Measurements from ENCODE around the gene USP35. TPM values are rescaled to one million over a fixed set of nuclear protein-coding genes. Genes with fewer than 3 reads are reported as not detected.

The USP35 gene
- total and polyA plus RNA-seq, 2 donors (not counting 1 experiment from before 2014, with no cell fraction given), result 4.8 to 6.0 TPM

- ATAC-seq (ENCODE audit: low read depth), result no peak
- Histone ChIP-seq H3K4me2 (replicated peaks; ENCODE audit: low read depth, low read length, poor library complexity, severe bottlenecking) (no peak overlapping the region), H3K27me3 (replicated peaks in 1 of 4; ENCODE audit: control extremely low read depth in 1 of 4, control insufficient read depth in 3 of 4, insufficient read depth in 4 of 4, low read length in 3 of 4) (no peaks in the 10 kb centered on the region), H3K4me3 (ENCODE audit: control extremely low read depth in 1 of 5, extremely low read depth in 1 of 5, insufficient read depth in 1 of 5, low read depth in 2 of 5, low read length in 4 of 5) (no peak overlapping the region), H3K36me3 (replicated peaks in 1 of 2; ENCODE audit: control extremely low read depth in 1 of 2, control insufficient read depth in 1 of 2, extremely low read depth in 1 of 2, insufficient read depth in 2 of 2, low read length in 1 of 2) (no peaks in the 10 kb centered on the region), H3K9me3 (ENCODE audit: control extremely low read depth in 1 of 3, control insufficient read depth in 2 of 3, insufficient read depth in 1 of 3, low read length in 2 of 3) (no peaks in the 10 kb centered on the region), H3K4me1 (ENCODE audit: control insufficient read depth in 2 of 2, insufficient read depth in 2 of 2, low read length in 2 of 2) (no peaks in the 10 kb centered on the region), H2AFZ (ENCODE audit: insufficient read depth, low read depth, low read length, poor library complexity, severe bottlenecking) (no peak overlapping the region), H3K27ac (ENCODE audit: low read length in 2 of 2) (no peak overlapping the region), H4K20me1 (ENCODE audit: control insufficient read depth, insufficient read depth, low read length, poor library complexity, severe bottlenecking) (no peaks in the 10 kb centered on the region), H3K79me2 (ENCODE audit: control insufficient read depth, insufficient read depth, low read length) (no peaks in the 10 kb centered on the region), H3K9ac (ENCODE audit: low read length) (no peak overlapping the region)
- CTCF ChIA-PET, result interaction anchor here (1.5 kb wide), 1 partner anchor 414 kb away, joined by 5 read pairs; no protein-coding TSS in a partner anchor
- intact Hi-C loops (cut with micrococcal nuclease), result no loop called here
- H3K4me1 Mint-ChIP-seq, result peaks cover 2% of the 10 kb centered on the region
- 100% methylated on average over 4 of the region's 4 CpGs for WGBS (ENCODE audit: insufficient coverage)
- no peak overlapping the region for H3K27ac Mint-ChIP-seq
- H3K27me3 Mint-ChIP-seq, result no peaks in the 10 kb centered on the region
- H3K4me3 Mint-ChIP-seq, result no peak overlapping the region
- no peaks in the 10 kb centered on the region for H3K9me3 Mint-ChIP-seq (ENCODE audit: insufficient read depth)
- DNase-seq, result no peak
- TF ChIP-seq, protein P1, sequence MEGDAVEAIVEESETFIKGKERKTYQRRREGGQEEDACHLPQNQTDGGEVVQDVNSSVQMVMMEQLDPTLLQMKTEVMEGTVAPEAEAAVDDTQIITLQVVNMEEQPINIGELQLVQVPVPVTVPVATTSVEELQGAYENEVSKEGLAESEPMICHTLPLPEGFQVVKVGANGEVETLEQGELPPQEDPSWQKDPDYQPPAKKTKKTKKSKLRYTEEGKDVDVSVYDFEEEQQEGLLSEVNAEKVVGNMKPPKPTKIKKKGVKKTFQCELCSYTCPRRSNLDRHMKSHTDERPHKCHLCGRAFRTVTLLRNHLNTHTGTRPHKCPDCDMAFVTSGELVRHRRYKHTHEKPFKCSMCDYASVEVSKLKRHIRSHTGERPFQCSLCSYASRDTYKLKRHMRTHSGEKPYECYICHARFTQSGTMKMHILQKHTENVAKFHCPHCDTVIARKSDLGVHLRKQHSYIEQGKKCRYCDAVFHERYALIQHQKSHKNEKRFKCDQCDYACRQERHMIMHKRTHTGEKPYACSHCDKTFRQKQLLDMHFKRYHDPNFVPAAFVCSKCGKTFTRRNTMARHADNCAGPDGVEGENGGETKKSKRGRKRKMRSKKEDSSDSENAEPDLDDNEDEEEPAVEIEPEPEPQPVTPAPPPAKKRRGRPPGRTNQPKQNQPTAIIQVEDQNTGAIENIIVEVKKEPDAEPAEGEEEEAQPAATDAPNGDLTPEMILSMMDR (IDR thresholded peaks at IDR 0.05), result no peak
- no peak for TF ChIP-seq EZH2 (IDR thresholded peaks at IDR 0.05; ENCODE audit: borderline replicate concordance, insufficient read depth, low read depth, low read length, poor library complexity, severe bottlenecking)
- POLR2A ChIA-PET, result no interaction called here
These were observed 38.4 kb upstream of the USP35 start for GRCh38 chr11:78150346-78150745.

GRCh38 chr11:78150754-78151153, 38.0 kb upstream of the USP35 start:
- Mint-ChIP-seq H3K4me3 (no peak overlapping the region), H3K4me1 (peaks cover 2% of the 10 kb centered on the region), H3K27ac (no peak overlapping the region), H3K27me3 (no peaks in the 10 kb centered on the region), H3K9me3 (ENCODE audit: insufficient read depth) (no peaks in the 10 kb centered on the region)
- Histone ChIP-seq H3K27me3 (replicated peaks in 1 of 4; ENCODE audit: control extremely low read depth in 1 of 4, control insufficient read depth in 3 of 4, insufficient read depth in 4 of 4, low read length in 3 of 4) (no peaks in the 10 kb centered on the region), H3K79me2 (ENCODE audit: control insufficient read depth, insufficient read depth, low read length) (no peaks in the 10 kb centered on the region), H3K4me3 (ENCODE audit: control extremely low read depth in 1 of 5, extremely low read depth in 1 of 5, insufficient read depth in 1 of 5, low read depth in 2 of 5, low read length in 4 of 5) (no peak overlapping the region), H3K9ac (ENCODE audit: low read length) (no peak overlapping the region), H3K36me3 (replicated peaks in 1 of 2; ENCODE audit: control extremely low read depth in 1 of 2, control insufficient read depth in 1 of 2, extremely low read depth in 1 of 2, insufficient read depth in 2 of 2, low read length in 1 of 2) (no peaks in the 10 kb centered on the region), H3K4me2 (replicated peaks; ENCODE audit: low read depth, low read length, poor library complexity, severe bottlenecking) (no peak overlapping the region), H4K20me1 (ENCODE audit: control insufficient read depth, insufficient read depth, low read length, poor library complexity, severe bottlenecking) (no peaks in the 10 kb centered on the region), H3K9me3 (ENCODE audit: control extremely low read depth in 1 of 3, control insufficient read depth in 2 of 3, insufficient read depth in 1 of 3, low read length in 2 of 3) (no peaks in the 10 kb centered on the region), H3K4me1 (ENCODE audit: control insufficient read depth in 2 of 2, insufficient read depth in 2 of 2, low read length in 2 of 2) (no peaks in the 10 kb centered on the region), H3K27ac (ENCODE audit: low read length in 2 of 2) (no peak overlapping the region), H2AFZ (ENCODE audit: insufficient read depth, low read depth, low read length, poor library complexity, severe bottlenecking) (no peak overlapping the region)
- intact Hi-C loops (cut with micrococcal nuclease), result no loop called here
- ChIA-PET CTCF (no interaction called here), POLR2A (no interaction called here)
- DNase-seq (no peak), ATAC-seq (ENCODE audit: low read depth) (no peak)
- TF ChIP-seq, protein P1 (IDR thresholded peaks at IDR 0.05), result no peak
- no peak for TF ChIP-seq EZH2 (IDR thresholded peaks at IDR 0.05; ENCODE audit: borderline replicate concordance, insufficient read depth, low read depth, low read length, poor library complexity, severe bottlenecking)
